Panc1 (cell line): Measurements from ENCODE around the gene EXT2. TPM values are rescaled to one million over a fixed set of nuclear protein-coding genes. Genes with fewer than 3 reads are reported as not detected.

Source experiments
- total RNA-seq: library from RNA; stranded (reverse); gene quantifications from one replicate; pipeline ENCODE4 v1.2.1, GENCODE V29; 2021; ENCODE audit not compliant: unreplicated experiment

The EXT2 gene
- total RNA-seq, 1 experiment from 2014 or later, result 57.5 TPM

Other genes with a start within 250 kb of the EXT2 start
- gene ALKBH3, start 214.8 kb upstream of the EXT2 start, total RNA-seq, result 34.4 TPM
- 0.41 TPM for gene C11orf96, start 153.0 kb upstream of the EXT2 start, total RNA-seq
- not detected for gene ACCSL, start 47.7 kb upstream of the EXT2 start, total RNA-seq
- gene ACCS, start 29.4 kb upstream of the EXT2 start, total RNA-seq, result 38.0 TPM
- gene ALX4, start 214.5 kb downstream of the EXT2 start, total RNA-seq, result 1.0 TPM